K562 (cell line): ENCODE measurements around the gene CXCL14. TPM values are rescaled to one million over a fixed set of nuclear protein-coding genes. Genes with fewer than 3 reads are reported as not detected.

Experiments used
- ATAC-seq: fragments of 200-7000 bp; cut with Tn5 transposase; 3 replicates; pipeline ENCODE4 v1.9.1; 2020; ENCODE audit warnings: moderate library complexity
- BruUV-seq: library from RNA; stranded (reverse); fragments of 400-500 nt; replicated peaks from 2 replicates; lab custom pipeline; 2021; lab: Mats Ljungman, UMichigan
- CTCF ChIA-PET: fragments of 300-600 bp; formaldehyde crosslinking; extraction: SDS; loops from one replicate; lab custom pipeline; 2021; ENCODE audit warnings: low intra/inter-chr PET ratio; lab: Yijun Ruan, JAX
- POLR2A ChIA-PET: fragments of 300-600, 350-650 bp; sonication (Branson Sonifier 250); formaldehyde crosslinking; extraction: SDS; loops from one replicate; lab custom pipeline; 2021; ENCODE audit warnings: antibody characterized with exemption, inconsistent platforms; lab: Yijun Ruan, JAX
- DNase-seq, 4 experiments: peaks; one replicate each; pipeline versions ENCODE4 v3.0.0 to v3.0.0-alpha.2; 2011 to 2018; ENCODE audit warnings: low spot score in 3 of 4, mixed read lengths in 3 of 4; ENCODE audit errors: extremely low read depth in 1 of 4
- FAIRE-seq: peaks from 2 replicates; lab custom pipeline; 2011; peaks lifted over from hg19 to GRCh38; lab: Jason Lieb, UNC
- H2AFZ ChIP-seq: 2 replicates; pipeline ENCODE4 v1.6.0; 2011; ENCODE audit warnings: low read depth, low read length, control low read depth, inconsistent platforms
- H3K27ac ChIP-seq: fragments of 200-600 bp; 3 replicates; pipeline ENCODE4 v1.8.0; 2011; ENCODE audit warnings: low read depth, mild to moderate bottlenecking, control low read depth, inconsistent platforms, low read length, moderate library complexity, mixed read lengths; ENCODE audit errors: extremely low read depth
- H3K27me3 ChIP-seq, 2 experiments: fragments of 300-600 bp in 1 of 2; 2 replicates in 1 of 2; 3 replicates in 1 of 2; pipeline versions ENCODE4 v1.6.0 to v1.8.0; 2011; ENCODE audit warnings: inconsistent platforms in 2 of 2, low read length in 2 of 2, mild to moderate bottlenecking in 1 of 2, mixed read lengths in 1 of 2, moderate library complexity in 1 of 2; ENCODE audit not compliant: control insufficient read depth in 2 of 2, insufficient read depth in 2 of 2
- H3K36me3 ChIP-seq: fragments of 300-600 bp; 3 replicates; pipeline ENCODE4 v1.8.0; 2011; ENCODE audit warnings: mild to moderate bottlenecking, low read length, inconsistent platforms; ENCODE audit not compliant: control insufficient read depth, insufficient read depth
- H3K4me1 ChIP-seq, 2 experiments: fragments of 200-600 bp in 1 of 2; replicated peaks in 1 of 2; 2 replicates in 1 of 2; 3 replicates in 1 of 2; pipeline versions ENCODE4 v1.5.1 to v1.8.0; 2011; ENCODE audit warnings: inconsistent platforms in 2 of 2, low read length in 2 of 2, mild to moderate bottlenecking in 1 of 2, mixed read lengths in 1 of 2, moderate library complexity in 1 of 2; ENCODE audit not compliant: control insufficient read depth in 2 of 2, insufficient read depth in 2 of 2
- H3K4me2 ChIP-seq: 2 replicates; pipeline ENCODE4 v1.6.1; 2011; ENCODE audit warnings: low read length, control low read depth, inconsistent platforms, mixed read lengths; ENCODE audit not compliant: insufficient read depth
- H3K4me3 ChIP-seq: fragments of 200-600 bp; sonication (generic), shearing (Covaris generic); 2 replicates; pipeline ENCODE4 v1.5.1; 2016; ENCODE audit warnings: control low read depth, inconsistent platforms
- H3K79me2 ChIP-seq: fragments of 200-600 bp; 3 replicates; pipeline ENCODE4 v1.8.0; 2011; ENCODE audit warnings: low read length, inconsistent platforms; ENCODE audit not compliant: control insufficient read depth, insufficient read depth
- H3K9ac ChIP-seq, 2 experiments: 2 replicates each; pipeline versions ENCODE4 v1.6.0 to v1.6.1; 2011; ENCODE audit warnings: low read depth in 2 of 2, low read length in 2 of 2, control low read depth in 1 of 2, inconsistent platforms in 1 of 2, mild to moderate bottlenecking in 1 of 2, mixed read lengths in 1 of 2; ENCODE audit not compliant: insufficient read depth in 1 of 2
- H3K9me1 ChIP-seq: one replicate; pipeline ENCODE4 v1.6.0; 2011; ENCODE audit warnings: inconsistent platforms, mild to moderate bottlenecking, low read length, moderate library complexity; ENCODE audit not compliant: control insufficient read depth, insufficient read depth
- H3K9me3 ChIP-seq: replicated peaks from 2 replicates; pipeline ENCODE4 v1.5.1; 2011; ENCODE audit warnings: low read depth, low read length, inconsistent platforms; ENCODE audit not compliant: control insufficient read depth, insufficient read depth
- H4K20me1 ChIP-seq: replicated peaks from 2 replicates; pipeline ENCODE4 v1.6.1; 2011; ENCODE audit warnings: low read length, inconsistent platforms, mixed read lengths; ENCODE audit not compliant: control insufficient read depth, insufficient read depth
- MCM3 ChIP-seq: fragments of 450-650 bp; IDR thresholded peaks from 2 replicates; pipeline ENCODE4 v1.6.1; 2016
- WHSC1 ChIP-seq: IDR thresholded peaks from one replicate; pipeline ENCODE4 v1.6.1; 2012; ENCODE audit warnings: low read length, control low read depth, inconsistent platforms
- ZBTB33 ChIP-seq: sonication (generic); formaldehyde crosslinking; IDR thresholded peaks from 2 replicates; pipeline ENCODE4 v1.8.1; 2023; ENCODE audit warnings: mild to moderate bottlenecking, missing genetic modification reagents
- ZNF140 ChIP-seq: fragments of 250-450 bp; sonication (Bioruptor Pico); IDR thresholded peaks from 2 replicates; pipeline ENCODE4 v1.8.0; 2021; ENCODE audit warnings: moderate library complexity, mild to moderate bottlenecking, inconsistent platforms
- ZNF263 ChIP-seq: sonication (generic); formaldehyde crosslinking; IDR thresholded peaks from 2 replicates; pipeline ENCODE4 v1.8.0; 2022; ENCODE audit warnings: mild to moderate bottlenecking, missing genetic modification reagents, borderline replicate concordance
- WGBS: fragments of 100-300 bp; shearing (Covaris generic); methylation state at CpG from one replicate; pipeline ENCODE4 v1.1.6; 2016; ENCODE audit warnings: low coverage, mixed read lengths; ENCODE audit not compliant: insufficient coverage; ENCODE audit errors: missing lambda C conversion rate; 5-methylcytosine and 5-hydroxymethylcytosine counted together
- in situ Hi-C: fragments of 300-500 bp; cut with MboI; formaldehyde crosslinking; loops from 4 replicates; pipeline ENCODE4 v1.15.0; 2018; ENCODE audit warnings: inconsistent platforms, mixed read lengths
- intact Hi-C: fragments of 100-400 bp; cut with micrococcal nuclease; formaldehyde crosslinking; loops from 2 replicates; pipeline ENCODE4 v1.14.2; 2022
- polyA plus RNA-seq, 8 experiments: library from polyadenylated mRNA; depleted of rRNA in 4 of 8; stranded (reverse) in 5 of 8; unstranded in 3 of 8; fragments of >200 nt; fragmentation: Nextera tagmentation in 2 of 8; fragmentation: Illumina TruSeq in 1 of 8; extraction: Ambion mirVana in 2 of 8; extraction: Trizol in 1 of 8; gene quantifications; 2 replicates each; pipeline versions ENCODE4 v1.2.1 to v1.2.3, GENCODE V29; 2011 to 2014; ENCODE audit warnings: inconsistent platforms in 1 of 8, missing spikeins in 1 of 8
- total RNA-seq, 7 experiments: library from RNA; depleted of rRNA in 6 of 7; stranded (reverse); fragments of >200 nt in 6 of 7; fragmentation: Illumina TruSeq in 2 of 7; extraction: Trizol in 2 of 7; gene quantifications; 2 replicates each; pipeline versions ENCODE4 v1.2.1 to v1.2.3, GENCODE V29; 2011 to 2021; ENCODE audit warnings: low replicate concordance in 1 of 7

CXCL14 gene
- total and polyA plus RNA-seq, 9 of the 15 experiments (the other 6 are each of a cell fraction or from before 2014, with no cell fraction given), result not detected

GRCh38 chr5:135545099-135545498 is 33.7 kb downstream of the CXCL14 start:
- ChIA-PET CTCF (no interaction called here), POLR2A (no interaction called here)
- Histone ChIP-seq H3K4me1 (peaks cover 0 to 10% of the 10 kb centered on the region in 2 experiments; a peak in 2 of 5 replicates), H3K27me3 (peaks cover 0 to 25% of the 10 kb centered on the region in 2 experiments; a peak in 4 of 5 replicates), H3K27ac (no peak overlapping the region), H4K20me1 (peaks cover 5% of the 10 kb centered on the region; the same call in 1 of the 2 replicates), H3K9me1 (no peaks in the 10 kb centered on the region), H3K36me3 (no peaks in the 10 kb centered on the region), H3K4me2 (no peak overlapping the region), H3K4me3 (no peak overlapping the region), H3K9me3 (no peaks in the 10 kb centered on the region), H2AFZ (no peak overlapping the region), H3K9ac (no peak overlapping the region), H3K79me2 (no peaks in the 10 kb centered on the region)
- DNase-seq (no peak), ATAC-seq (no peak), FAIRE-seq (no peak)
- in situ Hi-C loops (no loop called here), intact Hi-C loops (no loop called here)
- 46% methylated on average over 17 of the region's 17 CpGs for WGBS
- no TSS peak for BruUV-seq
- no peak for TF ChIP-seq ZNF263 (CRISPR knock-in tag)
- no peak for TF ChIP-seq ZNF140 (CRISPR knock-in tag)
- TF ChIP-seq WHSC1, result no peak

DNA sequence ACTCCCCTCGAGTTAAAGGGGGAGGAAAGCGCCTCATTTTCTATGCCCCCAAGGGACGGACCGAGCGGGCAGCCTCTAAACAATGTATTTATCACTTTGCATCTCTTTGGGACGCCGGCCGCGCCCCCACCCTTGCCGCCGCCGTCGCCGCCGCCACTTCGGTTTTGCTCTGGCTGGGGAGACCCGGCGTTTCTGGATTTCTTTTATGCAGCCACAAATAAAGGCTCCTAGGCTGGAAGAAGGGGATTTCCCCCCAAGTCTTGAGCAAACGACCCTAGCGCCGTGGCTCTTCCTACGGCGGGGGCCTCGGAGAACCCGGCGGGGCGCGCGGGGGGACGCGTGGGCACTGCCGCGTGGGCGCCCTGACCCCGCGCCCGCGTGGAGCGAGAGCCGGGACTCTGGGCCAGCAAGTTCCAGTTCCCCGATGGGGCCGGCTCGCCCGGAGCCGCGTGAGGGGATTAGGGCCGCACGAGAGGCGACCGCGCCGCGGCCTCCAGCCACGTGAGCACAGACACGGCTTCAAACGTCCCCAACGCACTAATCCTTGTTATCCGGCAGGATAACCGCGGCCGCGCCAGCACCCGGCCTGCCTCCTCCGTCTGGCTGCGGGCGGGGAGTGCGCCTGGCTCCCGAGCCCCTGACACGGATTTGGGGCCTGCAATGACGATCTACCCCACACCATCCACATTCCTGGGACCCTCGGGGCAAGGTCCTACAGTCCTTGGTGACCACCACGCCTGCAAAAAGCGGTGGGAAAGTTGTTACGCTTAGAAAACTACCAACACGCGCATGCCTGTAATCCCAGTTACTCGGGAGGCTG is 35.1 kb downstream of the CXCL14 start:
- in situ Hi-C loops, result no loop called here
- Histone ChIP-seq H3K9me1 (no peaks in the 10 kb centered on the region), H3K79me2 (no peaks in the 10 kb centered on the region), H4K20me1 (peaks cover 5% of the 10 kb centered on the region; the same call in 1 of the 2 replicates), H3K4me3 (no peak overlapping the region), H3K9me3 (no peaks in the 10 kb centered on the region), H3K27ac (no peak overlapping the region), H3K4me2 (no peak overlapping the region), H3K9ac (no peak overlapping the region), H3K27me3 (peaks cover 0 to 24% of the 10 kb centered on the region in 2 experiments; a peak in 4 of 5 replicates), H3K4me1 (peaks cover 0 to 7% of the 10 kb centered on the region in 2 experiments; a peak in 1 of 5 replicates), H2AFZ (no peak overlapping the region), H3K36me3 (no peaks in the 10 kb centered on the region)
- DNase-seq, result no peak
- CTCF ChIA-PET, result no interaction called here
- BruUV-seq, result no TSS peak
- WGBS, result 73% methylated on average over 48 of the region's 77 CpGs
- FAIRE-seq, result no peak
- ATAC-seq, result no peak
- intact Hi-C loops, result no loop called here
- TF ChIP-seq MCM3 (no peak), ZBTB33 (CRISPR knock-in tag) (peak; percentile 34; the same call in 1 of the 2 replicates)
- POLR2A ChIA-PET, result no interaction called here
